Panc1 (cell line): ENCODE data around the gene DUSP21. TPM values are rescaled to one million over a fixed set of nuclear protein-coding genes. Genes with fewer than 3 reads are reported as not detected.

ENCODE experiments used
- ATAC-seq: fragments of 200-7000 bp; cut with Tn5 transposase; 2 replicates; pipeline ENCODE4 v1.9.1; 2020; ENCODE audit warnings: mild to moderate bottlenecking, moderate library complexity
- BruUV-seq: library from RNA; stranded (reverse); fragments of 400-500 nt; replicated peaks from 2 replicates; lab custom pipeline; 2021; lab: Mats Ljungman, UMichigan
- CTCF ChIA-PET: fragments of 300-600 bp; sonication (Branson Sonifier 250); formaldehyde crosslinking; loops from one replicate; lab custom pipeline; 2022; ENCODE audit warnings: antibody characterized with exemption; lab: Charles Lee
- POLR2A ChIA-PET: fragments of 300-600 bp; sonication (Branson Sonifier 250); formaldehyde crosslinking; loops from one replicate; lab custom pipeline; 2022; ENCODE audit warnings: antibody characterized with exemption; lab: Charles Lee
- DNase-seq: peaks from one replicate; pipeline ENCODE4 v3.0.0-alpha.2; 2010; ENCODE audit warnings: low read depth, low spot score
- H3K27ac ChIP-seq: 2 replicates; pipeline ENCODE4 v1.5.1; 2011; ENCODE audit warnings: mild to moderate bottlenecking, low read length, inconsistent platforms
- H3K27me3 ChIP-seq: fragments of 200-500 bp; sonication (Bioruptor generic); 2 replicates; pipeline ENCODE4 v1.6.0; 2014; ENCODE audit warnings: low read length, inconsistent platforms; ENCODE audit not compliant: control insufficient read depth, insufficient read depth
- H3K36me3 ChIP-seq: fragments of 200-500 bp; sonication (Bioruptor generic); 2 replicates; pipeline ENCODE4 v1.5.1; 2014; ENCODE audit warnings: inconsistent platforms, mild to moderate bottlenecking, low read length, moderate library complexity; ENCODE audit not compliant: control insufficient read depth, insufficient read depth
- H3K4me1 ChIP-seq: 2 replicates; pipeline ENCODE4 v1.5.1; 2011; ENCODE audit warnings: inconsistent platforms, mild to moderate bottlenecking, low read length, moderate library complexity; ENCODE audit not compliant: control insufficient read depth, insufficient read depth
- H3K4me3 ChIP-seq, 2 experiments: 2 replicates each; pipeline ENCODE4 v1.5.1; 2011 to 2012; ENCODE audit warnings: low read depth in 2 of 2, low read length in 2 of 2, mild to moderate bottlenecking in 2 of 2, inconsistent platforms in 1 of 2, moderate library complexity in 1 of 2
- H3K9me3 ChIP-seq: fragments of 200-500 bp; sonication (Bioruptor generic); 2 replicates; pipeline ENCODE4 v1.5.1; 2014; ENCODE audit warnings: low read depth, mild to moderate bottlenecking, inconsistent platforms, low read length, moderate library complexity; ENCODE audit not compliant: control insufficient read depth, insufficient read depth
- CTCF ChIP-seq: fragments of 450-650 bp; IDR thresholded peaks from 2 replicates; pipeline ENCODE4 v1.5.1; 2017; ENCODE audit warnings: mild to moderate bottlenecking
- POLR2AphosphoS5 ChIP-seq: IDR thresholded peaks from 2 replicates; pipeline ENCODE4 v1.6.1; 2012; ENCODE audit warnings: mild to moderate bottlenecking, low read depth, low read length, moderate library complexity
- REST ChIP-seq, 2 experiments: IDR thresholded peaks; 2 replicates each; pipeline ENCODE4 v1.6.1; 2011 to 2012; ENCODE audit warnings: low read depth in 2 of 2, control low read depth in 1 of 2, low read length in 1 of 2, mild to moderate bottlenecking in 1 of 2, moderate library complexity in 1 of 2; ENCODE audit not compliant: insufficient read depth in 1 of 2
- SIN3A ChIP-seq: IDR thresholded peaks from 2 replicates; pipeline ENCODE4 v1.6.1; 2012; ENCODE audit warnings: low read depth, mild to moderate bottlenecking, low read length, moderate library complexity, borderline replicate concordance; ENCODE audit not compliant: insufficient read depth
- TCF7L2 ChIP-seq: IDR thresholded peaks from 2 replicates; pipeline ENCODE4 v1.6.1; 2011; ENCODE audit warnings: mild to moderate bottlenecking, low read depth, low read length, inconsistent platforms
- in situ Hi-C: cut with HindIII; loops from 2 replicates; pipeline ENCODE4 v1.10.0; 2016; ENCODE audit warnings: low sequenced_read_pairs, low pct_unique_long_range_greater_than_20kb
- intact Hi-C: fragments of 100-400 bp; cut with micrococcal nuclease; formaldehyde crosslinking; loops from one replicate; pipeline ENCODE4 v1.10.0; 2022; ENCODE audit not compliant: unreplicated experiment
- total RNA-seq: library from RNA; stranded (reverse); gene quantifications from one replicate; pipeline ENCODE4 v1.2.1, GENCODE V29; 2021; ENCODE audit not compliant: unreplicated experiment

Gene DUSP21
- total RNA-seq, 1 experiment from 2014 or later, result not detected

- ATAC-seq (no peak), DNase-seq (no peak)
- no peak for TF ChIP-seq TCF7L2
- TF ChIP-seq POLR2AphosphoS5, result no peak
- no peak for TF ChIP-seq SIN3A
- TF ChIP-seq CTCF, result no peak
- no peak for TF ChIP-seq REST (IDR thresholded peaks at IDR 0.05; ENCODE audit: insufficient read depth in 1 of 2, low read depth in 2 of 2, low read length in 1 of 2)
- ChIA-PET POLR2A (no interaction called here), CTCF (no interaction called here)
- Histone ChIP-seq H3K4me1 (peaks cover 3% of the 10 kb centered on the region; the same call in 1 of the 2 replicates), H3K9me3 (no peaks in the 10 kb centered on the region), H3K4me3 (no peak overlapping the region), H3K27me3 (no peaks in the 10 kb centered on the region), H3K27ac (no peak overlapping the region), H3K36me3 (no peaks in the 10 kb centered on the region; the same call in 1 of the 2 replicates)
- BruUV-seq, result no TSS peak
- intact Hi-C loops (loop anchor here (10.0 kb wide), 1 partner anchor 186 kb away; no protein-coding TSS in a partner anchor), in situ Hi-C loops (no loop called here)
Measured at GRCh38 chrX:44878780-44879179, 35.0 kb downstream of the DUSP21 start.

GRCh38 chrX:44881549-44881948 lies 37.7 kb downstream of the DUSP21 start:
- ATAC-seq (no peak), DNase-seq (no peak)
- no peak overlapping the region for H3K27ac ChIP-seq
- no peaks in the 10 kb centered on the region for H3K9me3 ChIP-seq
- in situ Hi-C loops, result no loop called here
- ChIA-PET CTCF (no interaction called here), POLR2A (interaction anchor here (0.5 to 0.7 kb wide), 3 partner anchors 9 to 13 kb away, joined by 3 to 7 read pairs (median 3); partner anchors contain the start of gene KDM6A)
- no peak overlapping the region for H3K4me3 ChIP-seq
- no peaks in the 10 kb centered on the region; the same call in 1 of the 2 replicates for H3K36me3 ChIP-seq
- peaks cover 3% of the 10 kb centered on the region; the same call in 1 of the 2 replicates for H3K4me1 ChIP-seq
- intact Hi-C loops, result no loop called here
- no peak for TF ChIP-seq TCF7L2
- TF ChIP-seq CTCF, result no peak
- no peak for TF ChIP-seq POLR2AphosphoS5
- no peak for TF ChIP-seq SIN3A
- TF ChIP-seq REST (IDR thresholded peaks at IDR 0.05; ENCODE audit: insufficient read depth in 1 of 2, low read depth in 2 of 2, low read length in 1 of 2), result no peak
- no TSS peak for BruUV-seq
- H3K27me3 ChIP-seq, result no peaks in the 10 kb centered on the region
